ENCODE results near the gene CDIPT. TPM values are rescaled to one million over a fixed set of nuclear protein-coding genes. Genes with fewer than 3 reads are reported as not detected.
A peak's percentile ranks its signal among the peaks of the same experiment; 100 is the strongest.
"Not testable (repeated sequence)": the region's sequence is repeated elsewhere in the genome, so short reads cannot be mapped to it uniquely, and the experiment has no call there.

The CDIPT gene
- polyA plus RNA-seq, 3 donors, result 84.2 to 133 (median 122) TPM

GRCh38 chr16:29843931-29844330 is 19.1 kb downstream of the CDIPT start:
- no peak overlapping the region for H3K27ac ChIP-seq (ENCODE audit: low read depth, low read length)
- WGBS, 3 donors, result 93 to 95% (median 93%) methylated on average over 8 of the region's 8 CpGs

- 96 to 98% (median 97%) methylated on average over 9 of the region's 9 CpGs for WGBS, 3 donors
- H3K27ac ChIP-seq (ENCODE audit: low read depth, low read length), result no peak overlapping the region
These were observed 20.2 kb downstream of the CDIPT start for GRCh38 chr16:29842732-29843346.

GRCh38 chr16:29841631-29842030 is 21.4 kb downstream of the CDIPT start:
- no peak overlapping the region for H3K27ac ChIP-seq (ENCODE audit: low read depth, low read length)
- 90 to 93% (median 92%) methylated on average over 23 of the region's 23 CpGs for WGBS, 3 donors

- H3K27ac ChIP-seq (ENCODE audit: low read depth, low read length), result no peak overlapping the region
- 72 to 85% (median 84%) methylated on average over 10 of the region's 10 CpGs for WGBS, 3 donors
These were observed 22.8 kb downstream of the CDIPT start for GRCh38 chr16:29840240-29840639.

- no peak overlapping the region for H3K27ac ChIP-seq (ENCODE audit: low read depth, low read length)
- 77 to 93% (median 93%) methylated on average over 6 of the region's 6 CpGs for WGBS, 3 donors
These were observed 23.2 kb downstream of the CDIPT start for GRCh38 chr16:29839822-29840221.

- WGBS, 3 donors, result 92 to 96% (median 96%) methylated on average over 5 of the region's 5 CpGs
- no peak overlapping the region for H3K27ac ChIP-seq (ENCODE audit: low read depth, low read length)
These were observed 25.2 kb downstream of the CDIPT start for GRCh38 chr16:29837841-29838240.

GRCh38 chr16:29836623-29837022 is 26.4 kb downstream of the CDIPT start:
- WGBS, 3 donors, result 85 to 88% (median 87%) methylated on average over 15 of the region's 15 CpGs
- no peak overlapping the region for H3K27ac ChIP-seq (ENCODE audit: low read depth, low read length)

- 90 to 97% (median 94%) methylated on average over 5 to 7 of the region's 7 CpGs for WGBS, 3 donors
These were observed 27.1 kb downstream of the CDIPT start for GRCh38 chr16:29835926-29836325.

GRCh38 chr16:29834079-29834478 is 28.9 kb downstream of the CDIPT start:
- 92 to 96% (median 93%) methylated on average over 5 of the region's 5 CpGs for WGBS, 3 donors
- no peak overlapping the region for H3K27ac ChIP-seq (ENCODE audit: low read depth, low read length)

More at GRCh38 chr16:29835926-29836325, 27.1 kb downstream of the CDIPT start:
- no peak overlapping the region for H3K27ac ChIP-seq (ENCODE audit: low read depth, low read length)

- not testable (repeated sequence) for H3K27ac ChIP-seq (ENCODE audit: low read depth, low read length)
- WGBS, 3 donors, result 94 to 100% (median 95%) methylated on average over 4 of the region's 4 CpGs
These were observed 29.8 kb downstream of the CDIPT start for GRCh38 chr16:29833219-29833618.

- no peak overlapping the region for H3K27ac ChIP-seq (ENCODE audit: low read depth, low read length)
- WGBS, 3 donors, result 37 to 87% (median 86%) methylated on average over 2 of the region's 2 CpGs
These were observed 31.5 kb downstream of the CDIPT start for GRCh38 chr16:29831490-29831889.

GRCh38 chr16:29830774-29831173 is 32.3 kb downstream of the CDIPT start:
- H3K27ac ChIP-seq (ENCODE audit: low read depth, low read length), result no peak overlapping the region
- 95 to 98% (median 97%) methylated on average over 10 to 11 of the region's 11 CpGs for WGBS, 3 donors

GRCh38 chr16:29826342-29826695 is 36.7 kb downstream of the CDIPT start:
- no peak overlapping the region for H3K27ac ChIP-seq (ENCODE audit: low read depth, low read length)
- whole genome bisulfite sequencing, 3 donors, result 90 to 91% (median 91%) methylated on average over 3 to 8 of the region's 8 CpGs

GRCh38 chr16:29825145-29826044 is 37.6 kb downstream of the CDIPT start:
- 40 to 78% (median 44%) methylated on average over 10 of the region's 10 CpGs for WGBS, 3 donors
- H3K27ac ChIP-seq (ENCODE audit: low read depth, low read length), result peak overlapping the region; percentile 8

- WGBS, 3 donors, result 23 to 51% (median 46%) methylated on average over 7 of the region's 7 CpGs
- no peak overlapping the region for H3K27ac ChIP-seq (ENCODE audit: low read depth, low read length)
These were observed 38.4 kb downstream of the CDIPT start for GRCh38 chr16:29824589-29825144.

GRCh38 chr16:29821643-29822115 is 41.3 kb downstream of the CDIPT start:
- WGBS, 3 donors, result 20 to 46% (median 40%) methylated on average over 7 of the region's 7 CpGs
- peak overlapping the region; percentile 68 for H3K27ac ChIP-seq (ENCODE audit: low read depth, low read length)

GRCh38 chr16:29820730-29821642 is 42.0 kb downstream of the CDIPT start:
- whole genome bisulfite sequencing, 3 donors, result 10 to 19% (median 19%) methylated on average over 11 of the region's 11 CpGs
- peak overlapping the region; percentile 68 for H3K27ac ChIP-seq (ENCODE audit: low read depth, low read length)

GRCh38 chr16:29820271-29820701 is 42.7 kb downstream of the CDIPT start, which contains the start of gene MVP:
TSS of gene MVP (plus strand) at chr16:29820462. CDS start at chr16:29830550, 10,088 bp downstream.
- 0% methylated on average over 4 of the region's 4 CpGs for WGBS, 3 donors
- peak within 1 kb of the TSS; percentile 68 for H3K27ac ChIP-seq (ENCODE audit: low read depth, low read length)
